ENCODE measurements around the gene GUCA2B. TPM values are rescaled to one million over a fixed set of nuclear protein-coding genes. Genes with fewer than 3 reads are reported as not detected.

The GUCA2B gene
- total RNA-seq, 4 donors from 2014 or later = 116 to 259 (median 223) TPM; not detected in 1

DNA sequence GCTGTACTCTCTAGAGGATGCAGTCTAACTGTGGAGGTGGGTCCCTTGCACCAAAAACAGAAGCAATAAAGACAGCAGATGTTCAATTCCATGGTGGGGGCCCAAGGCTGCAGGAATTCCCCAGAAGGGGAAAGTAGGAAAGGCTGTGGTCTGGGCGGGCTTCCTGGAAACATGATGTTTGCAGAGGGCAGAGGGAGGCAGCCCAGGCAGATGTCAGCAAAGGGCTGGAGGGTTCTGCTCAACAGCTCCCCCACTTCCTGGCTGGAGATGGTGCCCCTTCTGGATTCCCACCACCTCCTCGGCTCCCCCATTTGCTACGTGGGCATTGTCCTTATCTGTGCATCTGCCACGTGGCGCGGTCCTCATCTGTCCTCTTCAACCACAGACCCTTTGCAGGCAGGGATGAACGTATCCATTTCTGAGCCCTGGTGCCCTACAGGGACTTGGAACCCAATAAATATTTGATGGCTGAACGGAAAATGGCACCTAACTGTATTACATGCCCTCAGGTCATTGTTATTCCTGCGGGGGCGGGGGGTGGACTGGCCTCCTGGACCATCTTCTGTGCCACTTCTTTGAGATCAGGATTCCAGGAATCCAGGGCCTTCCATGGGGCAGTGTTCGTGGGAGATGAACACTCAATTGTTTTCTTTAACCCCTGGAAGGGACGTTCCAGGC lies 8.4 kb upstream of the GUCA2B start:
- Histone ChIP-seq H3K36me3 (no peaks in the 10 kb centered on the region), H3K9me3 (no peaks in the 10 kb centered on the region), H3K27me3 (peaks cover 30% of the 10 kb centered on the region), H3K4me1 (no peaks in the 10 kb centered on the region), H3K27ac (no peak overlapping the region), H3K4me3 (no peak overlapping the region)
- TF ChIP-seq EP300 (IDR thresholded peaks at IDR 0.05; ENCODE audit: low read depth) = no peak
- TF ChIP-seq, protein P1, sequence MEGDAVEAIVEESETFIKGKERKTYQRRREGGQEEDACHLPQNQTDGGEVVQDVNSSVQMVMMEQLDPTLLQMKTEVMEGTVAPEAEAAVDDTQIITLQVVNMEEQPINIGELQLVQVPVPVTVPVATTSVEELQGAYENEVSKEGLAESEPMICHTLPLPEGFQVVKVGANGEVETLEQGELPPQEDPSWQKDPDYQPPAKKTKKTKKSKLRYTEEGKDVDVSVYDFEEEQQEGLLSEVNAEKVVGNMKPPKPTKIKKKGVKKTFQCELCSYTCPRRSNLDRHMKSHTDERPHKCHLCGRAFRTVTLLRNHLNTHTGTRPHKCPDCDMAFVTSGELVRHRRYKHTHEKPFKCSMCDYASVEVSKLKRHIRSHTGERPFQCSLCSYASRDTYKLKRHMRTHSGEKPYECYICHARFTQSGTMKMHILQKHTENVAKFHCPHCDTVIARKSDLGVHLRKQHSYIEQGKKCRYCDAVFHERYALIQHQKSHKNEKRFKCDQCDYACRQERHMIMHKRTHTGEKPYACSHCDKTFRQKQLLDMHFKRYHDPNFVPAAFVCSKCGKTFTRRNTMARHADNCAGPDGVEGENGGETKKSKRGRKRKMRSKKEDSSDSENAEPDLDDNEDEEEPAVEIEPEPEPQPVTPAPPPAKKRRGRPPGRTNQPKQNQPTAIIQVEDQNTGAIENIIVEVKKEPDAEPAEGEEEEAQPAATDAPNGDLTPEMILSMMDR (IDR thresholded peaks at IDR 0.05) = no peak
- TF ChIP-seq POLR2A (IDR thresholded peaks at IDR 0.05) = no peak
- no peak for TF ChIP-seq POLR2AphosphoS5 (IDR thresholded peaks at IDR 0.05)
- WGBS, 2 donors (ENCODE audit: low coverage in 1 of 2) = 74% methylated on average over 12 of the region's 12 CpGs; no CpG with 5 or more reads in 1 of the 2 donors
- in situ Hi-C loops (cut with MboI; ENCODE audit: low pct_ligation_motif_present in 1 of 4, low pct_unique_long_range_greater_than_20kb in 1 of 4, low sequenced_read_pairs in 3 of 4) (loop anchor here in 1 of 4 donors (25.0 kb wide), 2 partner anchors 583 to 592 kb away; partner anchors contain the start of gene CLDN19), intact Hi-C loops (cut with DNase I; ENCODE audit: low total_unique reads) (no loop called here)
- no peak for DNase-seq

DNA sequence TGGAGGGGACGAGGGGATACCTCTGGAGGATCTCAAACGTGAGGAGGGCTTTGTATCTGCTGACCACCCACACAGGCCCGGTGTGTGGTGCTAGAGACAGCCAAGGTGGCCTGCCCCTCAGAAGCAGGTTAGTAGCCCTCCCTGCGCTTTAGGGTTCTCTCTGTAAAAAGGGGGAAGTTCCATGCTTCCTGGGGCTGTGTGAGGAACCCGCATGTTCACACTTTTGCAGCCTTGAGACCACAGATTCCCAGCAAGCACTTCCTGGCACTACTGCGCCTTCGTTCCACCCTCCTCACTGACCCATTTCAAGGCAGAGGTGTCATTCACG lies 7.9 kb upstream of the GUCA2B start:
- intact Hi-C loops (cut with DNase I; ENCODE audit: low total_unique reads) (no loop called here), in situ Hi-C loops (cut with MboI; ENCODE audit: low pct_ligation_motif_present in 1 of 4, low pct_unique_long_range_greater_than_20kb in 1 of 4, low sequenced_read_pairs in 3 of 4) (loop anchor here in 1 of 4 donors (25.0 kb wide), 2 partner anchors 583 to 592 kb away; partner anchors contain the start of gene CLDN19)
- Histone ChIP-seq H3K4me3 (no peak overlapping the region), H3K27me3 (peaks cover 30% of the 10 kb centered on the region), H3K27ac (no peak overlapping the region), H3K9me3 (no peaks in the 10 kb centered on the region), H3K36me3 (no peaks in the 10 kb centered on the region), H3K4me1 (no peaks in the 10 kb centered on the region)
- no peak for DNase-seq
- WGBS, 2 donors (ENCODE audit: low coverage in 1 of 2) = 70% methylated on average over 8 of the region's 8 CpGs; no CpG with 5 or more reads in 1 of the 2 donors
- TF ChIP-seq EP300 (IDR thresholded peaks at IDR 0.05; ENCODE audit: low read depth) (no peak), POLR2AphosphoS5 (IDR thresholded peaks at IDR 0.05) (no peak), POLR2A (IDR thresholded peaks at IDR 0.05) (no peak)
- TF ChIP-seq, protein P1 (IDR thresholded peaks at IDR 0.05) = no peak

DNA sequence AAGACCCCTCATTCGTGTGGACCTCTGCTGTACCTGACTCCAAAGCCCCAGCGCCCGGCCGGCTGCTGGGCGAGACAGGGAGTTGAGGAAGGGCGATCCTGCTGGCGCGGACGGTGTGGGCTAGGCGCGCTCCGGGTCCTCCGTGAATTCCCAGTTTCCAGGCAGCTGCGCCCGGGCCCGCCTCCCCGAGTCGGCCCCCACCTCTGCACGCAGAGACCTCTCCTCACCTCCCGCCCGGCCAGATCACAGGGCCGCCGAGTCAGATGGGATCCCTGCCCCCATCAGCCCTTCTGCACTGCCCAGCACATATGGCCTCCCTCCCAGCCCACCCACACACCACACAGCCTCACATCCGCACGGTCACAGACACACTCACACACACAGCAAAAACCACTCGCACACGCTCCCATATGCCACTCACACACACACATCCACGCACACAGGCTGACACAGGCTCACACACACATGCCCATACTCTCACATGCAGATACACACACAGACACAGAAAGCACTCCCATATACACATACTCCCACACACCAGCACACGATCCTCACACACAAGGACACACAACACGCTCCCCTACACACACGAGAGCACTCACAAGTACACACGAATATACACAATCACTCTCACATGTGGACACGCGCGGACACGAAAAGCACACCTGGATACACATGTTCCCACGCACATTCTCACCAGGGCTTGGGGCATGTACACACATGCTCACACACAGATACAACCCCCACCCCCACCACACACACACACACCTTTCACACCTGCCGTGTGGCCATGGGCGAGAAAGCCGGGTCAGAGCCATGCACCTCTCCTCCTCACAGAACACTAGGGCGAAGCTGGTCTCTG lies 7.2 kb upstream of the GUCA2B start:
- 64 to 90% methylated on average over 2 to 41 of the region's 41 CpGs for WGBS, 2 donors (ENCODE audit: low coverage in 1 of 2)
- Histone ChIP-seq H3K36me3 (no peaks in the 10 kb centered on the region), H3K9me3 (no peaks in the 10 kb centered on the region), H3K27ac (no peak overlapping the region), H3K4me3 (no peak overlapping the region), H3K4me1 (no peaks in the 10 kb centered on the region), H3K27me3 (peaks cover 27% of the 10 kb centered on the region)
- in situ Hi-C loops (cut with MboI; ENCODE audit: low pct_ligation_motif_present in 1 of 4, low pct_unique_long_range_greater_than_20kb in 1 of 4, low sequenced_read_pairs in 3 of 4) (loop anchor here in 1 of 4 donors (25.0 kb wide), 2 partner anchors 584 to 591 kb away; partner anchors contain the start of gene CLDN19), intact Hi-C loops (cut with DNase I; ENCODE audit: low total_unique reads) (no loop called here)
- no peak for TF ChIP-seq POLR2AphosphoS5 (IDR thresholded peaks at IDR 0.05)
- TF ChIP-seq, protein P1 (IDR thresholded peaks at IDR 0.05) = no peak
- no peak for TF ChIP-seq POLR2A (IDR thresholded peaks at IDR 0.05)
- no peak for TF ChIP-seq EP300 (IDR thresholded peaks at IDR 0.05; ENCODE audit: low read depth)
- DNase-seq = no peak

All from transverse colon (tissue), 4 donors.